GM21717 (cell line): ENCODE results near the gene RGS9.
"Not testable (repeated sequence)": the region's sequence is repeated elsewhere in the genome, so short reads cannot be mapped to it uniquely, and the experiment has no call there.

Experiments used
- ATAC-seq: cut with Tn5 transposase; IDR thresholded peaks from one replicate; pipeline ENCODE4 v1.9.1; 2021; ENCODE audit warnings: mild to moderate bottlenecking, moderate library complexity; ENCODE audit not compliant: unreplicated experiment

Gene RGS9

GRCh38 chr17:65204001-65204400, 66.8 kb downstream of the RGS9 start:
- ATAC-seq, result no peak

DNA sequence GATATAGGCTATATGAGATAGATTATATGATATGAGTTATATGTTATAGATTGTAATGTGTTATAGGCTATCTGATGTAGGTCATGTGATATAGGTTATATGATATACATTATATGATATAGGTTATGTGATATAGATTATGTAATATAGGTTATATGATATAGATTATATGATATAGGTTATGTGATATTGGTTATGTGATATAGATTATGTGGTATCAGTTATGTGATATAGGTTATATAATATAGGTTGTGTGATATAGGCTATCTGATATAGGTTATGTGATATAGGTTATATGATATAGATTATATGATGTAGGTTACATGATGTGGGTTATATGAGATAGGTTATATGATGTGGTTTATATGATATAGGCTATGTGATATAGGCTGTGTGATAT, 68.5 kb downstream of the RGS9 start:
- ATAC-seq, result no peak

DNA sequence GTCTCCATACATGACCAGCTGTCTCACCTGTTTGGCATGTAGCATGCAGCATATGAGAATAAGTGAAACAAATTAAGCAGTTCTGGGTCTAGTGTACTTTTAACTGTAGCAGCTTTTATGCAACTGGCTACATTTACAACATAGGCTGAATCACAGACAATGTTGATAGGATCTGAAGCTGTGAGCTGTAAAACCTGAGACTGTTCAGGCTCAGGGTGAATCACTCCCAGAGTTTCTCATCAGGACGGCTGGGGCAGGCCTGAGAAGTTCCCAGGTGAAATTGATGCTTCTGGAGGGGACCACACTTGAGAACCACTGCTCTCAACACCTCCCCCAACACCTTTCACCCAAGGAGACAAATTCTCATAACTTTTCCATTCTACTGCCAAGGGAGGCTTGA, 70.3 kb downstream of the RGS9 start:
- ATAC-seq, result not testable (repeated sequence)

GRCh38 chr17:65208717-65209116, 71.5 kb downstream of the RGS9 start:
- no peak for ATAC-seq

DNA sequence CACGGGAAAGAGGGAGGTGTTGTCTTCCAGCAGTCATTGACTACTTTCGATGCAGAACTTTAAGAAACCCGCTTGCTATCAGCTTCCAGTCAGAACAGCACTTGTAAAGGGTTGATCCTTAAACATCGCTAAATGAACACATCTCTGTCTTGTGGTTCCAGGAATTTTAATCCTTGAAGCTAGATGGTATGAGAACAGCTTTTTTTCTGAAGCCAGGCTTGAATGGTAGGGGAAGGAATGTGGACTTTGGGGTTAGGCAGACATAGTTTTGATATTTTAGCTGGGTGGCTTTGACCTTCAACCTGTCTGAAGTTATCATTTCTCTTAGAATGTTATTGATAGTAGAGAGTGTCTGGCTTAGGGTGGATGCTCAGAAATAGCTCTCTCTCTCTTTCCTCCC, 81.1 kb downstream of the RGS9 start:
- no peak for ATAC-seq

DNA sequence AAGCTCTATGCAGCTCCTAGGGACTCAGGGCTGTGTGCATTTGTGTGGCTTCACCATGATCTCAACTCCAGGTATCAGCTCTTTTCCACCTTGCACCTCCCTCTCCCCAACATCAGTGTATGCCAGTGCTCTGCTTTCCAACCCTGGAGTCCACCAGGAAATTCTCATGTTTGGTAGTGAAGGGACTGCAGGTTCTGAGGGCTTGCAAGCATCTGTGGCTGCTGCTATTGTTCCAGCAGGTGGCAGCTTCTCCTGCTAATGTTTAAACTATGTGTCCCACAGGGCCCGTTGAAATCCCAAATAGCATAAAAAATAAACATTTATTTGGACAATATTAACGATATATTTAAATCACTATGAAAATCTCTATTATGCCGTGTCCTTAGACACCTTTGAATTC, 82.0 kb downstream of the RGS9 start:
- ATAC-seq, result no peak

GRCh38 chr17:65219707-65220106, 82.5 kb downstream of the RGS9 start:
- ATAC-seq, result no peak

DNA sequence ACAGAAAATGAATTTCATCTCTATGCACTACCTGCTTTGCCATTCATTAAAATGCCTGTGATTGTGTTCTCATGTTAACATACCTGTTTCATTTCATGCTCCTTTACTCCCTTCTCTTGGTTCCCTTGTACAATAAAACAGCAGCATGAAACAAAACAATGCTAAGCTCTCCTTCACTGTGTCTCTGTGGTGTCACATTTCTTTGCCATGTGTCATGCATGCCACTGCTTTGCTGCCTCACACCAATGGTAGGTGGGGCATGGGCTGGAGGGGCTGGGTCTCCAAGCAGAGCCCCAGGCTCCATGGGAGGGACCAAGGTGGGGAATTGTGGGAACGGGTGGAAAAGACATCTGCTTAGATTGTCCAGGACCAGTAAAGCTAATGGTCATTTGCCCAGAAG, 83.6 kb downstream of the RGS9 start:
- no peak for ATAC-seq

GRCh38 chr17:65222214-65222738, 85.1 kb downstream of the RGS9 start:
- ATAC-seq, result no peak

- no peak for ATAC-seq
Observed at GRCh38 chr17:65225061-65225460, 87.9 kb downstream of the RGS9 start.

DNA sequence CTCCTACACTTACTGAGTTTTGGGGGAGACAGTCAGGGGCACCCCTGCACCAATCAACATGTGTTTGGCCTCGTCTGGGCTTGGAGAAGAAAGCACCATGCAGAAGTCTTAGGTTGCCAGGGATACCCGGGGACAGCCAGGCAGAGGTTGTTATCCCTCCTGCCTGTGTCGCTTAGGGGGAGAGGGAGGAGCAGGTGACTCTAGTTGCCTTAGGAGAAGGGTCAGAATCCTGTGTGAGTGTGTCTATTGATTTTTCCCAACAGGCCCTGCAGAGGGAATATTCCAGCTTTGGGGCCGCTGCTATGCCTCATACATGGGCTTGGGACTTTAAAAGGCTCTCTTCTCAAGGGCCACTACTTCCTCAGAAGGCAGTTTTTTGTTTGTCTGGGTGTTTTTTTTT, 89.1 kb downstream of the RGS9 start:
- no peak for ATAC-seq

DNA sequence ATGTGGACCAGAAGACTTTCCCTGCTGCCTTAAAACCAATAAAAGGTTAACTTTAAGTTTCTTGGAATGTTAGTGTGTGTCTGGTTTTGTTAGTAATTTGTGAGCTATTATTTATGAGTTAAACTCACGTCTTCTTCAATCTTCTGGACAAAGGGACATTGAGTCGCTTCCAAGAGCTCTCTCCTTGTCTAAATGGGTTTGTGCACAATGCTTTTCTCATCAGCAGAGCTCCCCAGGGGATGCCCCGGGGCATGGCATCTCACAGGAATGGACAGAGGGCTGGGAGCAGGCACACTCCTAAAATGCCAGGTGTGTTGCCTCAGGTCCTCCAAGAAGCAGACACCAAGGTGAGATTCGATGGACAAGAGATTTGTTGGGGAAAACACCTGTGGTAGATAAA, 90.5 kb downstream of the RGS9 start:
- no peak for ATAC-seq

- ATAC-seq, result no peak
Observed at GRCh38 chr17:65228287-65228686, 91.1 kb downstream of the RGS9 start.

- ATAC-seq, result peak; percentile 71
Observed at GRCh38 chr17:65228734-65229620, 91.8 kb downstream of the RGS9 start.

DNA sequence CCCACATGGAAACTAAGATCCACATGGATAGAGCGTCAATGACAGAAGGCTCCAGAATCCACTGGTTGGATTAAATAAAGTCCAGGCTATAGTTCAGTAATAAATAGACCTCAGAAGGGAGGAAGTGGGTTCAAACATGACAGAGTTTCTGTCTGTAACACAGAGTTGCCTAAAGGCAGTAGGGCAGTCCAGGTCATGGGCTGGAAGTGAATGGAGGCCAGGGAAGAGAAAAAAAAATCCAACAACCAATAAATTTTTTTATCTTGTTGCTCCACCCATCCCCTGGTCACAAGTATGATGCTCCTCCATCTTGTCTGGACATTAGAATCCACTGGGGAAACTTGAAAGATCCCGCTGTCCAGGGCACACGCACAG, 92.4 kb downstream of the RGS9 start:
- ATAC-seq, result no peak

DNA sequence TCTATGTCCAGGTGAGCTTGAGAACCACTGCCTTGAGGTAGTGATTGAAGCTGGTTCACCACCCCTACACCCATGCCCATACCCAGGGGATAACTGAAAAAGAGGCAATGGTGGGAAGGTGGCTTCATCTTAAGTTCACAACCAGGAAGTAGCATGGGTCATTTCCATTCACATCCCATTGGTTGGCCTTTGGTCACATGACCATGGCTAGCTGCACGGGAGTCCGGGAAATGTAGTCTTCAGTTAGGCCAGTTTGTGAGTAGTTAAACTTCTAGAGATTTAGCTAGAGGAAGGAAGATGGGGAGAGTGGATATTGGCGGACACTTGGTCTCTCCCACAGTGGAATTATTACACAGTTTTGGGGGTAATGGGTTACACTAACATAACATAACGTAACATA, 92.9 kb downstream of the RGS9 start:
- ATAC-seq, result no peak

DNA sequence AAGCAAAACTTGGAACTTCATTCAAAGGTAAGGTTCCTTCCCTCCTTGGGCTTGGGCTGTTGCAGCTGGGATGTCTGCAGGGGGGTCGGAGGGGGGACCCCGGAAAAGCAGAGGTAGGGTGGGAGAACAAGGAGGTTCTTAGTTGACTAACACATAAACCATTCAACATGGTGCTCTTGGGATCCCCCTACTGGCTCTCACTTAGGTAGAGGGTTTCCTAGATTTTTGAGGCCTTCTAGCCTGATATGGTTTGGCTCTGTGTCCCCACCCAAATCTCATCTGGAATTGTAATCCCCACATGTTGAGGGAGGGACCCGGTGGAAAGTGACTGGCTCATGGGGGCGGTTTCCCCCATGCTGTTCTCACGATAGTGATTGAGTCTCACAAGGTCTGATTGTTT, 93.9 kb downstream of the RGS9 start:
- no peak for ATAC-seq

- ATAC-seq, result peak; percentile 56
Observed at GRCh38 chr17:65231662-65232335, 94.6 kb downstream of the RGS9 start.

DNA sequence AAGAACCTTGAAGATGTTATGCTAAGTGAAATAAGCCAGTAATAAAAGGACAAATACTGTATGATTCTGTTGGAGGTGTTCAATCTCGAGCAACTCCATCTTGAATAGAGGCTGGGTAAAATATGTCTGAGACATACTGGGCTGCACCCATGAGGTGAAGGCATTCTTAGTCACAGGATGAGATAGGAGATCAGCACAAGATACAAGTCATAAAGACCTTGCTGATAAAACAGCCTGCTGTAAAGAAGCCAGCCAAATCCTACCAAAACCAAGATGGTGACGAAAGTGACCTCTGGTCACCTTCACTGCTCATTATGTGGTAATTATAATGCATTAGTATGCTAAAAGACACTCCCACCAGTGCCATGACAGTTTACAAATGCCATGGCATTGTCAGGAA, 98.1 kb downstream of the RGS9 start:
- ATAC-seq, result no peak

DNA sequence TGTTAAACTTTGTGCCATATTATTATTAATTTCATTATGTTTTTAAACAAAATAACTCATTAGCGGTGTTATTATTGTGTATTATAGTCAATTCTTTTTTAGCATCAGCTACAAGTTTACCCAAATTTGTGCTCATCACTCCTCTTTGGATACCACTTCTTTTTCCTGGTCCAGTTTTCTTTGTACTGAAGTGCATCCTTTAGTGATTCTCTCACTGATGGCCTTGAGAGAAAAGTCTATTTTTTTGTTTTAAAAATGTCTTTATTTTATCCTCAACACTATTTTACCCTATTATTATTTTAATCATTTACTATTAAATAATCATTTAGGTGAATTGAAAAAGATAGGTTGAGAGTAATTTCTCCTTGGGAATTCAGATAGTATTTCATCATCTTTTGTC, 99.2 kb downstream of the RGS9 start:
- ATAC-seq, result no peak

DNA sequence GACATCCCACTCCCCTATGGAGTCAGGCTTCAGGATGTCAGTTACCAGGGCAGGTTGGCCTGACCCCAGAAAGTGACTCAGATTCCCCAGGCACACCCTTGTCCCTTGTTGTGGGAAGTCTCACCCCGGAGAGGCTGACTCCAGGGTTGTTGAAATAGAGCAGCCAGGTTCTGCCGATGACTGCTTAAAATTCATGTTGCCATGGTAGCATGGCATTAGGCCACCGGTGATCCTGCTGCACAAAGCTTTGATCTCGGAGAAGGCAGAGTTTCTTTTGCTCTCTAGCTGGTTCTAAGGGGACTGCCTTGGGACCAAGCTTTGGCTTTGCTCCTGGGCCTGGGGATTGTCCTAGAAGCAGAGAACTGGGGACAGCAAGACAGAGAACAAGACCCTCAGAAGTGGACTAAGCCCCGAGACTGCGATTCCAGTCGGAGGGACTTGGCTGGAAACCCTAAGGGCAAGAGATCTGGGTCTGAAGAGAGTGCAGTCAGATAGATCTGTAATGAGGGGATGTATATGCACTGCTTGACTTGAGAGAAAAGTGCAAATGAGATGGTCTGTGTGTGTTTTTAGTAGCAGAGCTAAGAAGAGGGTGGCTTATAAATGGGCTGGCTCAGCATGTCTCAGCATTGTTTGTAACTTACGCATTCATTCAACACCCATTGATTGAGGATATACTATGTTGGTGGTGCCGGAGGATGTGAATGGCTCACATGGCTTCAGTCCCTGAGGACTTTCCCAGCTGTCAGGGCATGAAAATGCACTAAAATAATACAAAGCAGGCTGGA, 106.9 kb downstream of the RGS9 start:
- ATAC-seq, result no peak
